Measurements from ENCODE around the gene NFAM1. TPM values are rescaled to one million over a fixed set of nuclear protein-coding genes. Genes with fewer than 3 reads are reported as not detected.

The NFAM1 gene
- total and polyA plus RNA-seq, 2 donors (not counting 3 experiments of a cell fraction or from before 2014, with no cell fraction given), result not detected

DNA sequence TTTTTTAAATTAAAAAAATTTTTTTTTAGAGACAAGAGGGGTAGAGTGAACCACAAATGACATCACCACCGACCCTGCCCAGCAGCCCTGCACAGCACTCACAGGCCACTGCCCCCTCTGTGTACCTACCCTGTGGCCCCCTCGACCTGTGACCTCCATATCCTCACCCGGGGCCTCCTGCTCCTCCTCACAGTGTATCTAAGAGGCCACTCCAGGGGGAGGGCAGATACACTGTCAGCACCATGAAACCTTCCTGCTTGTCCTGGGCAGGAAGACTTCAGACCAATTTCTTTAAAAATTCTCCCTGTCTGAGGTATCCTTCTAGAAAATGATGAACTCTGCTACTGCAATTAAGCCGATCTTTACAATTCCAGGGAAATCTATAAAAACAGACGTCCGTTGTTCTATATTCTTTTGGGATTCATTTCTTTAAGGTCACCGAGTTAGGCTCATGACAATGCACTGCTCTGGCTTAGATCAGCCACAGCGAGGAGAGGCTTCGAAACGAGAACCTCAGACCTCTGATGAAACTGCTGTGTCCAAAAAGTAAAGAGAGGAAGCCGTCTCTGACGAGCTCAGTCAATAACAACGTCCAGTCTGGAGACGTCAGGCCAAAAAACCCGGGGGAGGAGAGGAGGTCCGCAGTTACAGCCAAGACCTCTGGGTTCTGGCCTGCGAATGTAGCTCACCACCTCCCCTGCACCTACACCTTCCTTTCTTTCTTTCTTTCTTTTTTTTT lies 17.5 kb downstream of the NFAM1 start:
- no peak for DNase-seq (ENCODE audit: low read depth, low spot score)
- Histone ChIP-seq H2AFZ (ENCODE audit: low read depth, low read length) (no peak overlapping the region), H3K4me2 (ENCODE audit: insufficient read depth, low read length) (no peak overlapping the region), H3K27me3 (ENCODE audit: control insufficient read depth in 2 of 2, insufficient read depth in 2 of 2, low read length in 2 of 2) (peaks cover 0 to 2% of the 10 kb centered on the region in 2 experiments), H3K36me3 (ENCODE audit: control insufficient read depth in 2 of 2, extremely low read depth in 1 of 2, insufficient read depth in 2 of 2, low read length in 2 of 2) (no peaks in the 10 kb centered on the region), H3K4me1 (ENCODE audit: control insufficient read depth, extremely low read depth, insufficient read depth, low read length) (no peaks in the 10 kb centered on the region), H3K4me3 (replicated peaks in 1 of 3; ENCODE audit: insufficient read depth in 1 of 3, low read depth in 1 of 3, low read length in 3 of 3) (no peak overlapping the region), H3K9me3 (replicated peaks; ENCODE audit: control insufficient read depth, insufficient read depth, low read length) (no peaks in the 10 kb centered on the region), H3K27ac (ENCODE audit: insufficient read depth, low read depth, low read length) (no peak overlapping the region), H3K9ac (replicated peaks; ENCODE audit: extremely low read depth, insufficient read depth, low read length) (no peak overlapping the region), H3K9me1 (replicated peaks; ENCODE audit: control insufficient read depth, extremely low read depth, insufficient read depth, low read length) (no peaks in the 10 kb centered on the region), H4K20me1 (replicated peaks; ENCODE audit: control insufficient read depth, extremely low read depth, insufficient read depth, low read length) (no peaks in the 10 kb centered on the region), H3K79me2 (ENCODE audit: control insufficient read depth, insufficient read depth, low read length) (no peaks in the 10 kb centered on the region)
- ChIA-PET CTCF (no interaction called here), POLR2A (no interaction called here)
- intact Hi-C loops (cut with micrococcal nuclease), result no loop called here
- no TSS peak for BruUV-seq (replicated peaks)
- dilution Hi-C loops (cut with MboI; ENCODE audit: extremely low pct_ligation_motif_present, low sequenced_read_pairs), result no loop called here
- FAIRE-seq, result no peak
- TF ChIP-seq FOS (IDR thresholded peaks at IDR 0.05; ENCODE audit: borderline replicate concordance, insufficient read depth, low read length) (no peak), MYC (IDR thresholded peaks at IDR 0.05; ENCODE audit: low read depth, low read length) (no peak), MAX (IDR thresholded peaks at IDR 0.05; ENCODE audit: insufficient read depth, insufficient read length) (no peak)

DNA sequence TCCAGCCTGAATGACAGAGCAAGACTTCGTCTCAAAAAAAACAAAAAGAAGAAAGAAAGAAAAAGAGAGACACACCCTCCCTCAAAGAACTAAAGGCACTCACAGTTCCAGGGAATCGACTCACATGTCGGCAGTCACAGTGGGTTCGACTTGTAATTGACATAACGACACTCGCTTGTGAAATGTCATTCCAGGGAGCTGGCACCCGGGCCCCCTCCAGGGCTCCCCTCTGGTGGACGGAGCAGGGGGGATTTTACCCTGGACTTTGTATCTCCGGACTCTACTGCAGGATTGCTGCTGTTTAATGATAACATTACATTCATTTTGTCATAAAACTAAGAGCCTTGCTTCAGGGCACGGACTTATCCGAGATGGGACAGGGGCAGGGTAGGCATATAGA lies 18.2 kb downstream of the NFAM1 start:
- no peaks in the 10 kb centered on the region for H4K20me1 ChIP-seq (replicated peaks; ENCODE audit: control insufficient read depth, extremely low read depth, insufficient read depth, low read length)
- H3K9ac ChIP-seq (replicated peaks; ENCODE audit: extremely low read depth, insufficient read depth, low read length), result no peak overlapping the region
- no peak overlapping the region for H3K4me2 ChIP-seq (ENCODE audit: insufficient read depth, low read length)
- TF ChIP-seq MAX (IDR thresholded peaks at IDR 0.05; ENCODE audit: insufficient read depth, insufficient read length) (no peak), MYC (IDR thresholded peaks at IDR 0.05; ENCODE audit: low read depth, low read length) (no peak)
- no peak overlapping the region for H2AFZ ChIP-seq (ENCODE audit: low read depth, low read length)
- no peaks in the 10 kb centered on the region for H3K9me1 ChIP-seq (replicated peaks; ENCODE audit: control insufficient read depth, extremely low read depth, insufficient read depth, low read length)
- ChIA-PET CTCF (no interaction called here), POLR2A (no interaction called here)
- no peak overlapping the region for H3K4me3 ChIP-seq (replicated peaks in 1 of 3; ENCODE audit: insufficient read depth in 1 of 3, low read depth in 1 of 3, low read length in 3 of 3)
- H3K27me3 ChIP-seq (ENCODE audit: control insufficient read depth in 2 of 2, insufficient read depth in 2 of 2, low read length in 2 of 2), result peaks cover 0 to 2% of the 10 kb centered on the region in 2 experiments
- dilution Hi-C loops (cut with MboI; ENCODE audit: extremely low pct_ligation_motif_present, low sequenced_read_pairs), result no loop called here
- no peaks in the 10 kb centered on the region for H3K79me2 ChIP-seq (ENCODE audit: control insufficient read depth, insufficient read depth, low read length)
- no peaks in the 10 kb centered on the region for H3K36me3 ChIP-seq (ENCODE audit: control insufficient read depth in 2 of 2, extremely low read depth in 1 of 2, insufficient read depth in 2 of 2, low read length in 2 of 2)
- no peak overlapping the region for H3K27ac ChIP-seq (ENCODE audit: insufficient read depth, low read depth, low read length)
- intact Hi-C loops (cut with micrococcal nuclease), result no loop called here
- H3K9me3 ChIP-seq (replicated peaks; ENCODE audit: control insufficient read depth, insufficient read depth, low read length), result no peaks in the 10 kb centered on the region
- H3K4me1 ChIP-seq (ENCODE audit: control insufficient read depth, extremely low read depth, insufficient read depth, low read length), result no peaks in the 10 kb centered on the region
- BruUV-seq (replicated peaks), result no TSS peak
- FAIRE-seq (no peak), DNase-seq (ENCODE audit: low read depth, low spot score) (no peak)

All from endothelial cell of umbilical vein (primary cell).